ENCODE results near the gene CCDC34. TPM values are rescaled to one million over a fixed set of nuclear protein-coding genes. Genes with fewer than 3 reads are reported as not detected.

Gene CCDC34
- polyA plus RNA-seq, 1 donor from 2014 or later, result 13.3 TPM

DNA sequence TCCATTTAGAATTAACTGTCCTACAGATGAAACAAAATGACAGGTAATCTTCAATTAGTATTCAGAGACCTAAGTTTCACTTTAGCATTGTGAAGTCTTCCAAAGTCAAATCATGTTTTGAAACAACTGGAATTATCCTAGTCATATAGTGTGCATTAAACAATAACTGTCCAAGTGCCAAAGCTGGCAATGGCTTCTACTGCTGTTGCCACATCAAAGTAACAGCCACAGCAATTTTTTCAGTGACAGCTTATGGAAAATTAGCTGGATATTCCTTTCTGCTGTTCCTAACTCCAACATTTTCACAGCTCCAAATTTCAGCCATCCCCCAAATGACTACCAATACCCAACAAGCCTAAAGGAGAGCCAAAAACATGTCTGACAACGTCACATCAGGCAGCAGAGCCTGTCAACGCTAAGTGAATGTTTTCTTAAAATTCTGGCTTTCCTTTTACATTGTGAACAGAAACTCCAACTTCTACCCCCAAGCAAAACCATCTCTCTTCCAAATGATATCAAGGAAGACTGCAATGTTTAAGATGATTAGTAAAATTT, 45.3 kb upstream of the CCDC34 start:
- no peaks in the 10 kb centered on the region for H3K36me3 ChIP-seq (ENCODE audit: insufficient read depth, low read length)
- H3F3A ChIP-seq (ENCODE audit: insufficient read depth, low read length, poor library complexity, severe bottlenecking), result no peaks in the 10 kb centered on the region
- no peak overlapping the region for H3K27ac ChIP-seq (ENCODE audit: low read length)
- no peaks in the 10 kb centered on the region for H3K79me2 ChIP-seq (replicated peaks; ENCODE audit: insufficient read depth, low read length)
- H2AFZ ChIP-seq (ENCODE audit: low read depth, low read length), result no peak overlapping the region
- no peak overlapping the region for H3K9ac ChIP-seq (ENCODE audit: low read length)
- no peaks in the 10 kb centered on the region for H3K9me2 ChIP-seq (ENCODE audit: insufficient read depth, low read length)
- no peak overlapping the region for H3K4me2 ChIP-seq (ENCODE audit: low read length)
- H3K9me3 ChIP-seq (ENCODE audit: low read length), result no peaks in the 10 kb centered on the region
- H4K20me1 ChIP-seq (ENCODE audit: insufficient read depth), result no peaks in the 10 kb centered on the region
- H3K4me3 ChIP-seq (ENCODE audit: low read length), result no peak overlapping the region
- no peaks in the 10 kb centered on the region for H3K27me3 ChIP-seq (ENCODE audit: insufficient read depth, low read depth, low read length)
- TF ChIP-seq EZH2 (IDR thresholded peaks at IDR 0.05; ENCODE audit: borderline replicate concordance, insufficient read depth, low read length, poor library complexity, severe bottlenecking), result no peak
- TF ChIP-seq POLR2AphosphoS5 (IDR thresholded peaks at IDR 0.05), result no peak
- TF ChIP-seq, protein P1, sequence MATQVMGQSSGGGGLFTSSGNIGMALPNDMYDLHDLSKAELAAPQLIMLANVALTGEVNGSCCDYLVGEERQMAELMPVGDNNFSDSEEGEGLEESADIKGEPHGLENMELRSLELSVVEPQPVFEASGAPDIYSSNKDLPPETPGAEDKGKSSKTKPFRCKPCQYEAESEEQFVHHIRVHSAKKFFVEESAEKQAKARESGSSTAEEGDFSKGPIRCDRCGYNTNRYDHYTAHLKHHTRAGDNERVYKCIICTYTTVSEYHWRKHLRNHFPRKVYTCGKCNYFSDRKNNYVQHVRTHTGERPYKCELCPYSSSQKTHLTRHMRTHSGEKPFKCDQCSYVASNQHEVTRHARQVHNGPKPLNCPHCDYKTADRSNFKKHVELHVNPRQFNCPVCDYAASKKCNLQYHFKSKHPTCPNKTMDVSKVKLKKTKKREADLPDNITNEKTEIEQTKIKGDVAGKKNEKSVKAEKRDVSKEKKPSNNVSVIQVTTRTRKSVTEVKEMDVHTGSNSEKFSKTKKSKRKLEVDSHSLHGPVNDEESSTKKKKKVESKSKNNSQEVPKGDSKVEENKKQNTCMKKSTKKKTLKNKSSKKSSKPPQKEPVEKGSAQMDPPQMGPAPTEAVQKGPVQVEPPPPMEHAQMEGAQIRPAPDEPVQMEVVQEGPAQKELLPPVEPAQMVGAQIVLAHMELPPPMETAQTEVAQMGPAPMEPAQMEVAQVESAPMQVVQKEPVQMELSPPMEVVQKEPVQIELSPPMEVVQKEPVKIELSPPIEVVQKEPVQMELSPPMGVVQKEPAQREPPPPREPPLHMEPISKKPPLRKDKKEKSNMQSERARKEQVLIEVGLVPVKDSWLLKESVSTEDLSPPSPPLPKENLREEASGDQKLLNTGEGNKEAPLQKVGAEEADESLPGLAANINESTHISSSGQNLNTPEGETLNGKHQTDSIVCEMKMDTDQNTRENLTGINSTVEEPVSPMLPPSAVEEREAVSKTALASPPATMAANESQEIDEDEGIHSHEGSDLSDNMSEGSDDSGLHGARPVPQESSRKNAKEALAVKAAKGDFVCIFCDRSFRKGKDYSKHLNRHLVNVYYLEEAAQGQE (IDR thresholded peaks at IDR 0.05; ENCODE audit: borderline replicate concordance), result no peak

DNA sequence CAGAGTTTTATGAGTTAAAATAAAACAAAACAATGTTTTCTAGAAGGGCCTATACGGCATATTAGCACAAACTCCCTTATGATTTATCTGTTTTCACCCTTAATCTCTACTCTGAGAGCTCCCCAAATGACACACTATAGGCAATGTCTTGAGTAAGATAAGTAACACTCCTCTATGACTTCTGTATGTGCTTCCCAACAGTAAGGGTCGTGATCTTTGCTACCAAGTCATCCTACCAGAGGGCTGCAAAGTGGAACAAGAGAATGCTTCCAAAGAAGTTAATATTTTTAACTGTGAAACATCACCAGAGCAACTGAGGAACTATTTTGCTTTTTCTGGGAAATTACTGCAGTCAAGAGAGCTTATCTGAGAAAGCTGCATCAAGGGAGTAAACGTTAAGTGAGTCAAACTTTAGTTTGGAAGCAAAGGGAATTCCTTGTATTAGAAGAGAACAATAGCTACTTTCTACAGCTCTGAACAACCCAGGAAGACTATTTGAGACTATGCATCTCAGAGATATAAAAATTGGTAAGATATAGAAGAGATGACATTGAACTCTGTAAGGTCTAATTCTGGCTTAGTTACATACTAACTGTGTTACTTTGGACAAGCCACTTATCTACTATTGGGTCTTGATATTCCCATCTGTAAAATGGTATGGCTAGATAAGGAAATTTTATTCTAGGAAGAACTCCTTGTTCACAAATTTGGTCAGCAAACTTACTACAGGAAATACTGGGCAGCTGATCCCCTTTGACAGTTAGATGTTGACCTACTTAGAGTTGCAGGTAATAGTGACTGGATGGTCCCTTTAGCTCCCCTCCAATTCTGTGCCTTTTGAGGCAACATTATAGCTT, 43.7 kb upstream of the CCDC34 start:
- H3K27me3 ChIP-seq (ENCODE audit: insufficient read depth, low read depth, low read length), result no peaks in the 10 kb centered on the region
- H3K79me2 ChIP-seq (replicated peaks; ENCODE audit: insufficient read depth, low read length), result peaks cover 2% of the 10 kb centered on the region
- no peak overlapping the region for H3K27ac ChIP-seq (ENCODE audit: low read length)
- H3K9me3 ChIP-seq (ENCODE audit: low read length), result no peaks in the 10 kb centered on the region
- no peaks in the 10 kb centered on the region for H4K20me1 ChIP-seq (ENCODE audit: insufficient read depth)
- H3K36me3 ChIP-seq (ENCODE audit: insufficient read depth, low read length), result no peaks in the 10 kb centered on the region
- H2AFZ ChIP-seq (ENCODE audit: low read depth, low read length), result no peak overlapping the region
- no peaks in the 10 kb centered on the region for H3F3A ChIP-seq (ENCODE audit: insufficient read depth, low read length, poor library complexity, severe bottlenecking)
- TF ChIP-seq RAD21 (conservative IDR thresholded peaks at IDR 0.05) (no peak), EP300 (conservative IDR thresholded peaks at IDR 0.05; ENCODE audit: poor library complexity, severe bottlenecking) (no peak), POLR2AphosphoS5 (IDR thresholded peaks at IDR 0.05) (no peak), TAF1 (IDR thresholded peaks at IDR 0.05; ENCODE audit: low read depth) (no peak), MXI1 (conservative IDR thresholded peaks at IDR 0.05; ENCODE audit: poor library complexity, severe bottlenecking) (no peak), EZH2 (IDR thresholded peaks at IDR 0.05; ENCODE audit: borderline replicate concordance, insufficient read depth, low read length, poor library complexity, severe bottlenecking) (no peak), SMC3 (conservative IDR thresholded peaks at IDR 0.05; ENCODE audit: poor library complexity) (no peak)
- TF ChIP-seq, protein P1 (IDR thresholded peaks at IDR 0.05; ENCODE audit: borderline replicate concordance), result no peak
- TF ChIP-seq, protein P2, sequence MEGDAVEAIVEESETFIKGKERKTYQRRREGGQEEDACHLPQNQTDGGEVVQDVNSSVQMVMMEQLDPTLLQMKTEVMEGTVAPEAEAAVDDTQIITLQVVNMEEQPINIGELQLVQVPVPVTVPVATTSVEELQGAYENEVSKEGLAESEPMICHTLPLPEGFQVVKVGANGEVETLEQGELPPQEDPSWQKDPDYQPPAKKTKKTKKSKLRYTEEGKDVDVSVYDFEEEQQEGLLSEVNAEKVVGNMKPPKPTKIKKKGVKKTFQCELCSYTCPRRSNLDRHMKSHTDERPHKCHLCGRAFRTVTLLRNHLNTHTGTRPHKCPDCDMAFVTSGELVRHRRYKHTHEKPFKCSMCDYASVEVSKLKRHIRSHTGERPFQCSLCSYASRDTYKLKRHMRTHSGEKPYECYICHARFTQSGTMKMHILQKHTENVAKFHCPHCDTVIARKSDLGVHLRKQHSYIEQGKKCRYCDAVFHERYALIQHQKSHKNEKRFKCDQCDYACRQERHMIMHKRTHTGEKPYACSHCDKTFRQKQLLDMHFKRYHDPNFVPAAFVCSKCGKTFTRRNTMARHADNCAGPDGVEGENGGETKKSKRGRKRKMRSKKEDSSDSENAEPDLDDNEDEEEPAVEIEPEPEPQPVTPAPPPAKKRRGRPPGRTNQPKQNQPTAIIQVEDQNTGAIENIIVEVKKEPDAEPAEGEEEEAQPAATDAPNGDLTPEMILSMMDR (IDR thresholded peaks at IDR 0.05; ENCODE audit: poor library complexity, severe bottlenecking), result no peak
- H3K4me3 ChIP-seq (ENCODE audit: low read length), result no peak overlapping the region
- no peak overlapping the region for H3K4me2 ChIP-seq (ENCODE audit: low read length)
- H3K9me2 ChIP-seq (ENCODE audit: insufficient read depth, low read length), result no peaks in the 10 kb centered on the region
- H3K9ac ChIP-seq (ENCODE audit: low read length), result no peak overlapping the region

All from neural cell (in vitro differentiated cells).